GM18868 (cell line): ENCODE measurements around the gene TGDS.
A peak's percentile ranks its signal among the peaks of the same experiment; 100 is the strongest.
"Not testable (repeated sequence)": the region's sequence is repeated elsewhere in the genome, so short reads cannot be mapped to it uniquely, and the experiment has no call there.

Experiments used
- ATAC-seq: cut with Tn5 transposase; IDR thresholded peaks from one replicate; pipeline ENCODE4 v1.9.1; 2021; ENCODE audit warnings: mild to moderate bottlenecking, moderate library complexity; ENCODE audit not compliant: unreplicated experiment

Gene TGDS, protein sequence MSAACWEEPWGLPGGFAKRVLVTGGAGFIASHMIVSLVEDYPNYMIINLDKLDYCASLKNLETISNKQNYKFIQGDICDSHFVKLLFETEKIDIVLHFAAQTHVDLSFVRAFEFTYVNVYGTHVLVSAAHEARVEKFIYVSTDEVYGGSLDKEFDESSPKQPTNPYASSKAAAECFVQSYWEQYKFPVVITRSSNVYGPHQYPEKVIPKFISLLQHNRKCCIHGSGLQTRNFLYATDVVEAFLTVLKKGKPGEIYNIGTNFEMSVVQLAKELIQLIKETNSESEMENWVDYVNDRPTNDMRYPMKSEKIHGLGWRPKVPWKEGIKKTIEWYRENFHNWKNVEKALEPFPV

DNA sequence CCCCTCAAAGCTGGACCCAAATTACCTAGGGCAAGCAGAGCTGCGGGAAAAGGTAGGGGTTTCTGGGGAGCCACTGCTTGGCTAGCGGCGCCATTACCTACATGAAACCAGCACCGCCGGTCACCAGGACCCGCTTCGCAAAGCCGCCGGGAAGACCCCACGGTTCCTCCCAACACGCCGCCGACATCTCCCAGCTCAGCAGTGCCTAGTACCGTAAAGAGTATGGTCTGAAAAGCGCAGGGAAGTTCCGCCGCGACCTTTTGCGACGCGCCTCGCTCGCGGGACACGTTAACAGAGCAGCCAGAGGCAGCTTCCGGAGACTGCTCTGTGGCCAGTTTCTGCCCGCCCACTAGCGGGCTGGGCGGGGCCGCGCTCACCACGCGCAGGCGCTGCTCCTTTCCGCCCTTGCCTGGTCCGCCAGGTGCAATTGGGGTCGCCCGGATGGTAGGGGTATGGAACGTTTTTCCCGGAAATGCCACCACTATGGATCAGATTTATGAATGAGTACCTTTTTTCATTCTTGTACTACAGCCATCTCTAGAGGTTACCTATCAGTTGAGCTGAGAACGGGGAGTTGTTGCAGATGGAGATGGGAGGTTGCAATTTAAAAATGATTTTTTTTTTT lies at the start of gene TGDS:
TGDS (minus strand) TSS at position 203 of the 625 bp plus-strand sequence; CDS start at position 187, 16 bp downstream.
- ATAC-seq, result peak; percentile 96

DNA sequence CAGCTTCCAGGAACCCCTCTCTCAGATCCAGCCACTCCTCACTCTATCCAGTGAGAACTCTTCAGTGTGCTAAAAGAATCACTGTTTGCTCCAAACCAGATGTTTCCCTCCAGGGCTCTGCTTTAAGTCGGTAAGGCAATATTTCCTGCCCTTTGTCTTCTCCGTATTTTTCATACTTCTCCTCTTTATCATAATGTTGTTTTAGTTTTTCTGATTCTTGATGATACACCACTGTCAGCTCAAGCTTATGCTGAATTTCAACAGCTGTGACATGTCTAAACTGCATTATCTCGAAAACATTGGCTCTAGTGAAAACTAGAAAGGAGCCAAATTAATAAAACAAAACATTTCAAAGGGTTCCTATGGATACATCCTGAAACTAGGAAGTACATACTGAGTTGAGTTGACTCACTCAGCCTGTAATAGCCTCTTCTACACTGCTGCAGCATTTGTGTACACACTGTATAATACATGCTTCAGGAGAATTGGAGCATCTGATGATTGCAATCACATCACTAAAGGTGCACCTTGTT lies 45.5 kb upstream of the TGDS start:
- ATAC-seq, result peak; percentile 40

- ATAC-seq, result no peak
Measured at GRCh38 chr13:94640721-94641120, 44.8 kb upstream of the TGDS start.

- not testable (repeated sequence) for ATAC-seq
Measured at GRCh38 chr13:94637677-94638076, 41.7 kb upstream of the TGDS start.

- no peak for ATAC-seq
Measured at GRCh38 chr13:94636942-94637578, 41.1 kb upstream of the TGDS start.

GRCh38 chr13:94636096-94636495 lies 40.1 kb upstream of the TGDS start:
- ATAC-seq, result not testable (repeated sequence)

DNA sequence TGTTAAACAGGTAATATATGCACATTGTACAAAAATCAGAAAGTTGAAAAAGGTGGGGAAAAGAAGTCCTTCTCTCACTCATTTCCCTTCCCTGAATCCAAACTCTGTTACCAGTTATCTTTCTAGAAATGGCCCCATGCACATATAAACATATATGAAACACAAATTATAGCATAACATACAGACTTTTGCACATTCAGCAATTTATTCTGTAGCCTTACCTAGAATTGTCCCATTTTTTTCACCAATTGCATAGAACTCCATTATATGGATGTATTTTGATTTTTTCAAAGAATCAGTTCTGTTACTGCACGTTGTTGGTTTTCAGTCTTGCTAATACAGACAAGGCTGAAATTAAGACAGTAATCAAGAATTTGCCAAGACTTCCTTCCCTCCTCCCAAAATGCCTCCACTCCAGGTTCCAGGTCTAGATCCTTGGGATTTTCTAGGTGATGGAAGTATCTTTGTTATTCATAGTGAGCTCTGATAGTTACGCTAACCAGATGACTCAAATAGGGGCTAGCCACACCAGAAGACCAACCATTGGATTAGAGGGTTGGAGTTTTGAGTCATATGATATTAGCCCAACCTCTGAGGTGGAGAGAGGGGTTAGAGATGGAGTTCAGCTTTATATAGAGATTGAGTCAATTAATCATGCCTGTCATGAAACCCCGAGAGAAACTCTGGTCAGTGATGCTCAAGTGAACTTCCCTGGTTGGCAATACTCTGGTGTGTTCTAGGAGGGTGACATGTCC lies 36.5 kb upstream of the TGDS start:
- no peak for ATAC-seq

GRCh38 chr13:94630858-94631257 lies 34.9 kb upstream of the TGDS start:
- ATAC-seq, result no peak

DNA sequence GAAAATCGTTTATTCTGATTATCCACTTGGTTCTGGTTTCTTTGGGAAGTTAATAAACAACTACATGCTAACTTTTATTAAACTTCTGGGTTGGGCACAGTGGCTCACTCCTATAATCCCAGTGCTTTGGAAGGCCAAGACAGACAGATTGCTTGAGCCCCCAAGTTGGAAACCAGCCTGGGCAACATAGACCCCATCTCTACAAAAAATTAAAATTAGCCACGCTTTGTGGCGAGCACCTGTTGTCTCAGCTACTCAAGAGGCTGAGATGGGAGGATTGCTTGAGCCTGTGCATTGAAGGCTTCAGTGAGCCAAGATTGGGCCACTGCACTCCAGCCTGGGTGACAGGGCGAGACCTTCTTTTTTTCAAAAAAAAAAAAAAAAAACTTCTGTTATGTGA lies 27.4 kb upstream of the TGDS start:
- ATAC-seq, result no peak

- no peak for ATAC-seq
Measured at GRCh38 chr13:94622344-94622743, 26.4 kb upstream of the TGDS start.

GRCh38 chr13:94620286-94620896 lies 24.4 kb upstream of the TGDS start:
- peak; percentile 90 for ATAC-seq

- ATAC-seq, result peak; percentile 60
Measured at GRCh38 chr13:94617389-94618000, 21.5 kb upstream of the TGDS start.

GRCh38 chr13:94613051-94613450 lies 17.1 kb upstream of the TGDS start:
- no peak for ATAC-seq

DNA sequence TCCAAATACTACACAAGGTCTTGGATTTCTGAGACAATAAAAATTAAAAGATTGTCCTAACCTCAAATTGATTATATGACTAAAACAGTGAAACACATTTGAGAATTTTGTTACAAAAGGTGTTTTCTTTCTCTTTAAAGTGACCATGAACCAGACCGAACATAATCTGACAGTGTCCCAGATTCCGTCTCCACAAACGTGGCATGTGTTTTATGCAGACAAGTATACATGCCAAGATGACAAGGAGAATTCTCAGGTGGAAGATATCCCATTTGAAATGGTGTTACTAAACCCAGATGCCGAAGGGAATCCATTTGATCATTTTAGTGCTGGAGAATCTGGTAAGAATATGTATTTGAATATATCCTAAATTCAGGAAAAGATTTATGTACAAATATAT lies 16.1 kb upstream of the TGDS start:
- ATAC-seq, result no peak

- no peak for ATAC-seq
Measured at GRCh38 chr13:94610475-94610874, 14.5 kb upstream of the TGDS start.

GRCh38 chr13:94609196-94609595 lies 13.2 kb upstream of the TGDS start:
- ATAC-seq, result no peak

DNA sequence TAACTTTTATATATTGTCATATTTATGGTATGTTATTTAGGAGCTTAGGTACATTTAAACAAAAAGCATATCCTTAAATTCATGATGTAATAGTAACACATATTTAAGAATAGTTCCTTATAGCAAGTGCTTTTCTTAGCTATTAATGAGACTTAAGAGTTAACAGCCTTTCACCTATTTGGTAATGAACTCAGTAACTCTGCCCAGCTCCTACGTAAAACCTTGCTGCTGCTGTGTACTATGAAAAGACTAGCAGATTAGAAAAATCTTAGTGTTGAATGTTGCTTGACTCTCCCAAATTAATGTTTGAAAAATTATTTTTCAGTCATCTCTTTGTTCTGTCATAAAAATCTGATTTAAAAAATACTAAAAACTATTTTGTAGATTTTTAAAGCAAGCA lies 12.6 kb upstream of the TGDS start:
- no peak for ATAC-seq

DNA sequence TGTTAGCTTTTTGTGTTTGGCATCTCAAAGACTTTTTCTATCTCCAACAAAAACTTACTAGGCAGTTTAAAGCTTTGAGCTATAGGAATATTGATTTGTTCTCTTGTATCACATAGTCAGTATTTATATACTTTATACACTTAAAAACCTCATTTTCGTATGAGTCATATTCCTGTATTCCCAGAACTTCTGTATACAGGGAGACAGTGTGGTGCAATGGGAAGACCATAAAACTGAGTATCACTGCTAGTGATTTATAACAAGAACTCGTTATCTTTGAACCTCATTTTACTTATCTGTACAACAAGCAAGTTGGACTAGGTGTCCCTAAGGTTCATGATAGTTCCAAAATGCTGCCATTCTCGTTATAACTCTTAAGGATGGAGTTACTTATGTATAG lies 12.0 kb upstream of the TGDS start:
- no peak for ATAC-seq

GRCh38 chr13:94607056-94607455 lies 11.1 kb upstream of the TGDS start:
- ATAC-seq, result no peak

DNA sequence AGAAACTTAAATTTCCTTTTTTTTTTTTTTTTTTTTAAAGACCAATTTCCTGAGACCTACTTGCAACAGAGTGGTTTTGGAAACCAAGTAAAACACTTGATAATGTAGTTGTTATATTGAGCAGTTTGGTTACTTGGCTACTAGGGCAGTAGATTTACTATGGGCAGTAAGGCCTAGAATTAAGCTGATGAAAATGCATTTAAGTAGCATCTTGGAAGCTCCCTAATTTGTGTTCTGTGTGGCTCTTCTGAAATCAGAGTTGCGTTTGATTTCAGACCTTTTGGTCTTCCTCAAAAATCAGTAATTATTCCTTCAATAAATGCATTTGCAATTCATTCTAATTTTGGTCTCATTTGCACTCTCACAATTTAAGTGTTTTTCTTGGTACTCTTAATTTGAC lies 6.5 kb upstream of the TGDS start:
- no peak for ATAC-seq
